ENCODE measurements around the gene CRABP2. TPM values are rescaled to one million over a fixed set of nuclear protein-coding genes. Genes with fewer than 3 reads are reported as not detected.

CRABP2 gene
- total and polyA plus RNA-seq, 2 of the 13 experiments (the other 11 are each of a cell fraction or from before 2014, with no cell fraction given) = 0.40 to 0.60 TPM

DNA sequence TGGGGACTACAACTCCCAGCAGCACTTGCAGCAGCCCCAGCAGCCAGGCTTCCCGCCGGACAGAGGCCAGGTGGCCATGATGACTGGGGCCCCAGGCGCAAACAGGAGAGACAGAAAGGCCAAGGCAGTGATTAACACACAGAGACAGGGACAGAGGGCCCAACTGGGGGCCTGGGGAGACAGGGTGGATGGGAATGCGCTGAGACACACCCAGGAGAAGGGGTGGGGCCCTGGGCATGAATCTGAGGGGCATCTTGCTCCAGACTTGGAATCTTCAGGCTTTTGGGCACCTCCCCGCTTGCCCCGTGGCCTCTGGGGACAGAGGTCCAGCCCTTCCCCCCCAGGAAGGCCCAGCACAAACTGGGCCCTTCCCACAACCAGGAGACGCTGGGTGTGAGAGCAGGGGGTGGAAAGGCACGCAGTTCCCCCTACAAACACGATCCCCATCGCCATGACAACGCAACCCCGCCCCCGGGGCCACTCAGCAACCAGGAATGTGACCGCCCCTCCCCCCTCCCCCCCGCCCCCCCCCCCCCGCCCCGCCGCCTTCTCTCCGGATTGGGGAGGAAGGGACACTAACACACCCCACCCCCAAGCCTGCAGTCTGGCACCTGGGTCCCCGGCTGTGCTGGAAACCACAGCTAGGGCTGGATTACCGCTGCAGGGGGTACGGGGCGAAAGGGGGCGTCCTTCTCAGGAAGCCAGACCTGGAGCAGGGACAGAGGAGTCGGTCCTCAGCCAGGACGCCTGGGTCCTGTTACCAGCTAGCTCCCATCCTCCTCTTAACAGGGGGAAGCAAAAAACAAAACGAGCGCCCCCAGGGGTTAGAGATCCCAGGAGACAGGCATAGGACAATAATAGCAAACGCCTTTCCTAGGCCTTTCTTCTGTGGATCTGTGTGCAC lies 41.6 kb upstream of the CRABP2 start (continued):
- no peak for TF ChIP-seq ZNF337 (CRISPR knock-in tag; IDR thresholded peaks at IDR 0.05; ENCODE audit: borderline replicate concordance, low read depth)
- TF ChIP-seq SP5 (CRISPR knock-in tag; IDR thresholded peaks at IDR 0.05; ENCODE audit: borderline replicate concordance, low read depth) = peak; percentile 35; the same call in 1 of the 2 replicates
- TF ChIP-seq ZNF451 (CRISPR knock-in tag; IDR thresholded peaks at IDR 0.05) = no peak
- TF ChIP-seq, protein P1, sequence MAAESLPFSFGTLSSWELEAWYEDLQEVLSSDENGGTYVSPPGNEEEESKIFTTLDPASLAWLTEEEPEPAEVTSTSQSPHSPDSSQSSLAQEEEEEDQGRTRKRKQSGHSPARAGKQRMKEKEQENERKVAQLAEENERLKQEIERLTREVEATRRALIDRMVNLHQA (CRISPR knock-in tag; IDR thresholded peaks at IDR 0.05) = no peak
- peak; percentile 30; the same call in 1 of the 2 replicates for TF ChIP-seq KLF6 (CRISPR knock-in tag; IDR thresholded peaks at IDR 0.05)
- no peak for TF ChIP-seq SALL2 (CRISPR knock-in tag; IDR thresholded peaks at IDR 0.05)
- TF ChIP-seq, protein P2, sequence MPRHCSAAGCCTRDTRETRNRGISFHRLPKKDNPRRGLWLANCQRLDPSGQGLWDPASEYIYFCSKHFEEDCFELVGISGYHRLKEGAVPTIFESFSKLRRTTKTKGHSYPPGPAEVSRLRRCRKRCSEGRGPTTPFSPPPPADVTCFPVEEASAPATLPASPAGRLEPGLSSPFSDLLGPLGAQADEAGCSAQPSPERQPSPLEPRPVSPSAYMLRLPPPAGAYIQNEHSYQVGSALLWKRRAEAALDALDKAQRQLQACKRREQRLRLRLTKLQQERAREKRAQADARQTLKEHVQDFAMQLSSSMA (CRISPR knock-in tag; IDR thresholded peaks at IDR 0.05) = no peak
- TF ChIP-seq ZNF589 (CRISPR knock-in tag; conservative IDR thresholded peaks at IDR 0.05) = no peak
- no peak for TF ChIP-seq ZZZ3 (CRISPR knock-in tag; IDR thresholded peaks at IDR 0.05; ENCODE audit: borderline replicate concordance)
- no peak for TF ChIP-seq JDP2 (CRISPR knock-in tag; IDR thresholded peaks at IDR 0.05; ENCODE audit: borderline replicate concordance)
- peak; percentile 83 for TF ChIP-seq AGO2 (optimal IDR thresholded peaks at IDR 0.05; ENCODE audit: low read depth, low read length)
- TF ChIP-seq, protein P3, sequence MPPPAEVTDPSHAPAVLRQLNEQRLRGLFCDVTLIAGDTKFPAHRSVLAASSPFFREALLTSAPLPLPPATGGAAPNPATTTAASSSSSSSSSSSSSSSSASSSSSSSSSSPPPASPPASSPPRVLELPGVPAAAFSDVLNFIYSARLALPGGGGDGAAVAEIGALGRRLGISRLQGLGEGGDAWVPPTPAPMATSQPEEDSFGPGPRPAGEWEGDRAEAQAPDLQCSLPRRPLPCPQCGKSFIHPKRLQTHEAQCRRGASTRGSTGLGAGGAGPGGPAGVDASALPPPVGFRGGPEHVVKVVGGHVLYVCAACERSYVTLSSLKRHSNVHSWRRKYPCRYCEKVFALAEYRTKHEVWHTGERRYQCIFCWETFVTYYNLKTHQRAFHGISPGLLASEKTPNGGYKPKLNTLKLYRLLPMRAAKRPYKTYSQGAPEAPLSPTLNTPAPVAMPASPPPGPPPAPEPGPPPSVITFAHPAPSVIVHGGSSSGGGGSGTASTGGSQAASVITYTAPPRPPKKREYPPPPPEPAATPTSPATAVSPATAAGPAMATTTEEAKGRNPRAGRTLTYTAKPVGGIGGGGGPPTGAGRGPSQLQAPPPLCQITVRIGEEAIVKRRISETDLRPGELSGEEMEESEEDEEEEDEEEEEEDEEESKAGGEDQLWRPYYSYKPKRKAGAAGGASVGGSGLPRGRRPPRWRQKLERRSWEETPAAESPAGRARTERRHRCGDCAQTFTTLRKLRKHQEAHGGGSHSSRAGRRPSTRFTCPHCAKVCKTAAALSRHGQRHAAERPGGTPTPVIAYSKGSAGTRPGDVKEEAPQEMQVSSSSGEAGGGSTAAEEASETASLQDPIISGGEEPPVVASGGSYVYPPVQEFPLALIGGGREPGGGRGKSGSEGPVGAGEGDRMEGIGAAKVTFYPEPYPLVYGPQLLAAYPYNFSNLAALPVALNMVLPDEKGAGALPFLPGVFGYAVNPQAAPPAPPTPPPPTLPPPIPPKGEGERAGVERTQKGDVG (CRISPR knock-in tag; IDR thresholded peaks at IDR 0.05; ENCODE audit: borderline replicate concordance) = no peak
- TF ChIP-seq U2AF2 (IDR thresholded peaks at IDR 0.05; ENCODE audit: low read depth, low read length) = peak; percentile 83; the same call in 1 of the 2 replicates
- TF ChIP-seq ZNF724P (CRISPR knock-in tag; IDR thresholded peaks at IDR 0.05; ENCODE audit: borderline replicate concordance) = no peak
- TF ChIP-seq, protein P4, sequence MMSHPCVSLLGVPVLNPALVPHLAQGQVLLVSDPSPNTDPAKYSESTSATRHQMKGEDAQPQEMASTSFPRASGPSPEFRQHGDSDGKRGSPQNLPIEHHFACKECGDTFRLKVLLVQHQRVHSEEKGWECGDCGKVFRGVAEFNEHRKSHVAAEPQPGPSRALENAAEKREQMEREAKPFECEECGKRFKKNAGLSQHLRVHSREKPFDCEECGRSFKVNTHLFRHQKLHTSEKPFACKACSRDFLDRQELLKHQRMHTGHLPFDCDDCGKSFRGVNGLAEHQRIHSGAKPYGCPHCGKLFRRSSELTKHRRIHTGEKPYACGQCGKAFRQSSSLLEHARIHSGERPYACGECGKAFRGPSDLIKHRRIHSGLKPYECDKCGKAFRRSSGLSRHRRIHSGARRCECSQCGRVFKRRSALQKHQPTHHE (CRISPR knock-in tag; IDR thresholded peaks at IDR 0.05; ENCODE audit: borderline replicate concordance) = no peak
- no peak for TF ChIP-seq ZNF557 (CRISPR knock-in tag; IDR thresholded peaks at IDR 0.05)
- TF ChIP-seq CREM (IDR thresholded peaks at IDR 0.05) = peak; percentile 84
- no peak for TF ChIP-seq CREM (CRISPR knock-in tag; IDR thresholded peaks at IDR 0.05)
- no peak for TF ChIP-seq GTF2F1 (IDR thresholded peaks at IDR 0.05; ENCODE audit: low read length)
- TF ChIP-seq, protein P5, sequence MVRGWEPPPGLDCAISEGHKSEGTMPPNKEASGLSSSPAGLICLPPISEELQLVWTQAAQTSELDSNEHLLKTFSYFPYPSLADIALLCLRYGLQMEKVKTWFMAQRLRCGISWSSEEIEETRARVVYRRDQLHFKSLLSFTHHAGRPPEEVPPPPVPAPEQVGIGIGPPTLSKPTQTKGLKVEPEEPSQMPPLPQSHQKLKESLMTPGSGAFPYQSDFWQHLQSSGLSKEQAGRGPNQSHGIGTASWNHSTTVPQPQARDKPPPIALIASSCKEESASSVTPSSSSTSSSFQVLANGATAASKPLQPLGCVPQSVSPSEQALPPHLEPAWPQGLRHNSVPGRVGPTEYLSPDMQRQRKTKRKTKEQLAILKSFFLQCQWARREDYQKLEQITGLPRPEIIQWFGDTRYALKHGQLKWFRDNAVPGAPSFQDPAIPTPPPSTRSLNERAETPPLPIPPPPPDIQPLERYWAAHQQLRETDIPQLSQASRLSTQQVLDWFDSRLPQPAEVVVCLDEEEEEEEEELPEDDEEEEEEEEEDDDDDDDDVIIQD (CRISPR knock-in tag; IDR thresholded peaks at IDR 0.05; ENCODE audit: low read depth) = no peak
- TF ChIP-seq DNMT1 (CRISPR knock-in tag; IDR thresholded peaks at IDR 0.05) = no peak
- TF ChIP-seq MTF1 (CRISPR knock-in tag; IDR thresholded peaks at IDR 0.05) = no peak
- no peak for TF ChIP-seq ZNF775 (CRISPR knock-in tag; IDR thresholded peaks at IDR 0.05; ENCODE audit: borderline replicate concordance)
- TF ChIP-seq ZNF543 (CRISPR knock-in tag; IDR thresholded peaks at IDR 0.05) = no peak
